Fibroblast of lung (primary cell): ENCODE results near the gene BAIAP2.

ENCODE experiments used
- CTCF ChIP-seq, 2 donors: IDR thresholded peaks in 1 of 2; conservative IDR thresholded peaks in 1 of 2; 1 replicate in 1 of 2; 2 replicates in 1 of 2; pipeline ENCODE4 v1.5.1; 2011 to 2012; ENCODE audit warnings: low read length in 2 of 2, control low read depth in 1 of 2, inconsistent platforms in 1 of 2, low read depth in 1 of 2, mild to moderate bottlenecking in 1 of 2
- EZH2 ChIP-seq: IDR thresholded peaks from 2 replicates; pipeline ENCODE4 v1.5.1; 2012; ENCODE audit warnings: low read length, control low read depth, mild to moderate bottlenecking; ENCODE audit errors: missing control alignments

GRCh38 chr17:81100668-81101067 is 65.7 kb downstream of the BAIAP2 start:
- TF ChIP-seq CTCF (conservative IDR thresholded peaks at IDR 0.05 in 1 of 2, IDR thresholded peaks at IDR 0.05 in 1 of 2; ENCODE audit: low read depth in 1 of 2, low read length in 2 of 2) (no peak), EZH2 (no peak)
